Measurements from ENCODE around the gene SPATA31A3. TPM values are rescaled to one million over a fixed set of nuclear protein-coding genes. Genes with fewer than 3 reads are reported as not detected.

The SPATA31A3 gene
- total RNA-seq: not detected in 2 replicates

DNA sequence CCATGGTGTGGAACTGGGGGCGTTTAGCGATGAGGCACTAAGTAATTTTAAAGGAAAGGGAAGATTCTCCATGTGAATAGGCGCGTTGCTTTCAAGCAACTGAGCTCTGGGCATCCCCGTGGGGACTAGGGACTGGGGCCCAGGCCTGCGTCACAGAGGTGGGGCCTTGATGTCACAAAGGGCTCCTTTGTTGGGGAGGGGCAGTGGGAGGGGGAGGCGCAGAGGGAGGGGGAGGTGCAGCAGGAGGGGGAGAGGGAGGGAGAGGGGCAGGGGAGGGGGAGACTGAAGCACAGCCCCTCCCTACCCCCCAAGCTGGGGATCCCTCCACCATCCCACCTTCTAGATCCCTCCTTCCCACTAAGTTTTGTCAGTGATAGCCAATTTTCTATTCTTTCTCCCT lies at the start of gene SPATA31A3:
TSS of gene SPATA31A3 (minus strand) at position 101 of the 400 bp plus-strand sequence. CDS start at position 72, 29 bp downstream.

Other genes starting within 250 kb of the SPATA31A3 start
- gene ZNF658, start 91.8 kb downstream of the SPATA31A3 start, total RNA-seq: 1.3 and 1.6 TPM in 2 replicates